ENCODE measurements around the gene P2RX4. TPM values are rescaled to one million over a fixed set of nuclear protein-coding genes. Genes with fewer than 3 reads are reported as not detected.
A peak's percentile ranks its signal among the peaks of the same experiment; 100 is the strongest.

Gene P2RX4
- total and polyA plus RNA-seq, 9 of the 15 experiments (the other 6 are each of a cell fraction or from before 2014, with no cell fraction given), result 6.6 to 21.5 (median 11.7) TPM

DNA sequence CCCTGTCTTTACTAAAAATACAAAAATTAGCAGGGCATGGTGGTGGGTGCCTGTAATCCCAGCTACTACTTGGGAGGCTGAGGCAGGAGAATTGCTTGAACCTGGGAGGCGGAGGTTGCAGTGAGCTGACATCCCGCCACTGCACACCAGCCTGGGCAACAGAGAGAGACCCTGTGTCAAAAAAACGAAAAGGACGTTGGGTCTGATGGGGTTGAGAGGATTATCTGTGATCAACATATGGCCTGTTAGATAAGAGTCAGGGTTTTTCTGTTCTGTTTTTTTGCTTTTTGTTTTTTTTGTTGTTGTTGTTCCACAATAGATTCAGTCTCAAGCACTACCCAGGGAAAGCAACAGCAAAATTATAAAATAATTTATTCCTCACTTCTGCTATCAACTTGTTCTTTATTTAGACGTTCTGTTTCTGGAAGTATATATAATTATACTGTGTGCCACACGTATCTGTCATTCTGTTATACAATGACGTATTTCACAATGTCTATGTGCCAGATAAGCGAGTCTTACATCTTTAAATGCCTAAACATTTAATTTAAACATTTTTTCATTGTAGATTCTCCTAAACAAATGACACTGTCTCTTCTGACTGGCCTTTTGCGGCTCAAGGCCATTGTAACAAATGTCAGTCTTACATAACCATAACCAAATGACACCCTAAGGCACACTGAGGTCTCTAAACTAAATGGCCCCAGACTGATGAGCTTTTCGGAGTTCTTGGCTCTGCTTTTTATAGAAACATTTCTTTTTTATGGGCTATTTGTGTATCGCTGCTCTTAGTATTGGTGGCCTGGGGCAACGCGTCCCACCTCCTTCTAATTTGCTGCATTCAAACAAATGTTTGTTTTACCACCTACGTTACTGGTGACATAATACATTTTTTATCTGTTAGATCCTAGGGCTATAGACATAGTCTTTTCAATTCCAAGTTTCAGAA, 7.2 kb upstream of the P2RX4 start (continued):
- peak; percentile 61; the same call in 1 of the 2 replicates for TF ChIP-seq PML (IDR thresholded peaks at IDR 0.05; ENCODE audit: low read length)
- no peak for TF ChIP-seq RHOXF2B (CRISPR knock-in tag; conservative IDR thresholded peaks at IDR 0.05)
- TF ChIP-seq ZNF384 (IDR thresholded peaks at IDR 0.05; ENCODE audit: low read depth, low read length), result peak; percentile 91
- TF ChIP-seq, protein P1, sequence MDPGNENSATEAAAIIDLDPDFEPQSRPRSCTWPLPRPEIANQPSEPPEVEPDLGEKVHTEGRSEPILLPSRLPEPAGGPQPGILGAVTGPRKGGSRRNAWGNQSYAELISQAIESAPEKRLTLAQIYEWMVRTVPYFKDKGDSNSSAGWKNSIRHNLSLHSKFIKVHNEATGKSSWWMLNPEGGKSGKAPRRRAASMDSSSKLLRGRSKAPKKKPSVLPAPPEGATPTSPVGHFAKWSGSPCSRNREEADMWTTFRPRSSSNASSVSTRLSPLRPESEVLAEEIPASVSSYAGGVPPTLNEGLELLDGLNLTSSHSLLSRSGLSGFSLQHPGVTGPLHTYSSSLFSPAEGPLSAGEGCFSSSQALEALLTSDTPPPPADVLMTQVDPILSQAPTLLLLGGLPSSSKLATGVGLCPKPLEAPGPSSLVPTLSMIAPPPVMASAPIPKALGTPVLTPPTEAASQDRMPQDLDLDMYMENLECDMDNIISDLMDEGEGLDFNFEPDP (CRISPR knock-in tag; IDR thresholded peaks at IDR 0.05), result no peak
- peak; percentile 63; the same call in 1 of the 2 replicates for TF ChIP-seq GATAD2B (IDR thresholded peaks at IDR 0.05; ENCODE audit: borderline replicate concordance)
- TF ChIP-seq, protein P2, sequence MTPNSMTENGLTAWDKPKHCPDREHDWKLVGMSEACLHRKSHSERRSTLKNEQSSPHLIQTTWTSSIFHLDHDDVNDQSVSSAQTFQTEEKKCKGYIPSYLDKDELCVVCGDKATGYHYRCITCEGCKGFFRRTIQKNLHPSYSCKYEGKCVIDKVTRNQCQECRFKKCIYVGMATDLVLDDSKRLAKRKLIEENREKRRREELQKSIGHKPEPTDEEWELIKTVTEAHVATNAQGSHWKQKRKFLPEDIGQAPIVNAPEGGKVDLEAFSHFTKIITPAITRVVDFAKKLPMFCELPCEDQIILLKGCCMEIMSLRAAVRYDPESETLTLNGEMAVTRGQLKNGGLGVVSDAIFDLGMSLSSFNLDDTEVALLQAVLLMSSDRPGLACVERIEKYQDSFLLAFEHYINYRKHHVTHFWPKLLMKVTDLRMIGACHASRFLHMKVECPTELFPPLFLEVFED (CRISPR knock-in tag; conservative IDR thresholded peaks at IDR 0.05), result 0 out of 2 replicates have a peak, but pooled peaks have one; percentile 57
- TF ChIP-seq LEF1 (IDR thresholded peaks at IDR 0.05), result peak; percentile 89
- TF ChIP-seq, protein P3, sequence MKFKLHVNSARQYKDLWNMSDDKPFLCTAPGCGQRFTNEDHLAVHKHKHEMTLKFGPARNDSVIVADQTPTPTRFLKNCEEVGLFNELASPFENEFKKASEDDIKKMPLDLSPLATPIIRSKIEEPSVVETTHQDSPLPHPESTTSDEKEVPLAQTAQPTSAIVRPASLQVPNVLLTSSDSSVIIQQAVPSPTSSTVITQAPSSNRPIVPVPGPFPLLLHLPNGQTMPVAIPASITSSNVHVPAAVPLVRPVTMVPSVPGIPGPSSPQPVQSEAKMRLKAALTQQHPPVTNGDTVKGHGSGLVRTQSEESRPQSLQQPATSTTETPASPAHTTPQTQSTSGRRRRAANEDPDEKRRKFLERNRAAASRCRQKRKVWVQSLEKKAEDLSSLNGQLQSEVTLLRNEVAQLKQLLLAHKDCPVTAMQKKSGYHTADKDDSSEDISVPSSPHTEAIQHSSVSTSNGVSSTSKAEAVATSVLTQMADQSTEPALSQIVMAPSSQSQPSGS (CRISPR knock-in tag; IDR thresholded peaks at IDR 0.05), result no peak
- TF ChIP-seq POLR3A (IDR thresholded peaks at IDR 0.05; ENCODE audit: borderline replicate concordance, extremely low read depth, insufficient read depth, insufficient read length), result no peak
- TF ChIP-seq MEF2D (tag; conservative IDR thresholded peaks at IDR 0.05; ENCODE audit: low read depth), result peak; percentile 74
- 0 out of 2 replicates have a peak, but pooled peaks have one; percentile 18 for TF ChIP-seq NR2C1 (IDR thresholded peaks at IDR 0.05)
- no peak for TF ChIP-seq NR2C1 (tag; IDR thresholded peaks at IDR 0.05)
- TF ChIP-seq SMARCE1 (IDR thresholded peaks at IDR 0.05), result peak; percentile 97
- no peak for TF ChIP-seq ZNF436 (CRISPR knock-in tag; IDR thresholded peaks at IDR 0.05)
- TF ChIP-seq, protein P4, sequence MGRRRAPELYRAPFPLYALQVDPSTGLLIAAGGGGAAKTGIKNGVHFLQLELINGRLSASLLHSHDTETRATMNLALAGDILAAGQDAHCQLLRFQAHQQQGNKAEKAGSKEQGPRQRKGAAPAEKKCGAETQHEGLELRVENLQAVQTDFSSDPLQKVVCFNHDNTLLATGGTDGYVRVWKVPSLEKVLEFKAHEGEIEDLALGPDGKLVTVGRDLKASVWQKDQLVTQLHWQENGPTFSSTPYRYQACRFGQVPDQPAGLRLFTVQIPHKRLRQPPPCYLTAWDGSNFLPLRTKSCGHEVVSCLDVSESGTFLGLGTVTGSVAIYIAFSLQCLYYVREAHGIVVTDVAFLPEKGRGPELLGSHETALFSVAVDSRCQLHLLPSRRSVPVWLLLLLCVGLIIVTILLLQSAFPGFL (CRISPR knock-in tag; IDR thresholded peaks at IDR 0.05), result no peak
- peak; percentile 27; the same call in 1 of the 2 replicates for TF ChIP-seq CEBPG (CRISPR knock-in tag; IDR thresholded peaks at IDR 0.05)
- peak; percentile 60 to 73; a peak in 3 of 4 replicates for TF ChIP-seq CEBPG (tag; conservative IDR thresholded peaks at IDR 0.05 in 1 of 2, IDR thresholded peaks at IDR 0.05 in 1 of 2)
- peak; percentile 69 for TF ChIP-seq FOXM1 (IDR thresholded peaks at IDR 0.05; ENCODE audit: low read depth)
- no peak for TF ChIP-seq FOXM1 (CRISPR knock-in tag; IDR thresholded peaks at IDR 0.05; ENCODE audit: low read depth)
- peak; percentile 40 for TF ChIP-seq SMARCB1 (IDR thresholded peaks at IDR 0.05; ENCODE audit: insufficient read length, low read depth)
- peak; percentile 89 for TF ChIP-seq MTA2 (IDR thresholded peaks at IDR 0.05; ENCODE audit: low read depth)
- TF ChIP-seq PHF8 (IDR thresholded peaks at IDR 0.05; ENCODE audit: borderline replicate concordance, low read length), result no peak
